Measurements from ENCODE around the gene ASCC3.
A peak's percentile ranks its signal among the peaks of the same experiment; 100 is the strongest.

The ASCC3 gene

GRCh38 chr6:100664274-100665040 lies 216.7 kb downstream of the ASCC3 start:
- Histone ChIP-seq H2BK120ac (ENCODE audit: low read depth, low read length) (no peak overlapping the region), H3K36me3 (ENCODE audit: control insufficient read depth, insufficient read depth, low read length) (no peaks in the 10 kb centered on the region), H3K27ac (ENCODE audit: low read depth, low read length) (no peak overlapping the region), H2BK5ac (ENCODE audit: low read length) (no peak overlapping the region), H3K4me1 (ENCODE audit: control insufficient read depth, low read depth, low read length) (no peaks in the 10 kb centered on the region), H3K56ac (ENCODE audit: low read length) (no peak overlapping the region), H4K5ac (ENCODE audit: low read length) (no peak overlapping the region), H3K4me3 (ENCODE audit: low read length) (no peak overlapping the region), H2BK15ac (replicated peaks; ENCODE audit: low read depth) (no peak overlapping the region), H2AK5ac (ENCODE audit: low read length) (no peak overlapping the region), H3K27me3 (ENCODE audit: insufficient read depth, low read length, poor library complexity) (no peaks in the 10 kb centered on the region), H3K9ac (ENCODE audit: low read length) (no peak overlapping the region), H3K18ac (ENCODE audit: low read length) (no peak overlapping the region), H3K79me2 (ENCODE audit: control insufficient read depth, insufficient read depth, low read length) (no peaks in the 10 kb centered on the region), H3K4me2 (ENCODE audit: low read length) (no peak overlapping the region), H3K4ac (ENCODE audit: low read depth, low read length) (no peak overlapping the region), H4K8ac (ENCODE audit: low read depth, low read length) (no peak overlapping the region), H3K23ac (ENCODE audit: low read length) (no peak overlapping the region), H3K79me1 (ENCODE audit: low read length) (no peaks in the 10 kb centered on the region)
- peak; percentile 17 for DNase-seq

- Histone ChIP-seq H3K79me2 (ENCODE audit: control insufficient read depth, insufficient read depth, low read length) (no peaks in the 10 kb centered on the region), H3K36me3 (ENCODE audit: control insufficient read depth, insufficient read depth, low read length) (no peaks in the 10 kb centered on the region), H3K27ac (ENCODE audit: low read depth, low read length) (no peak overlapping the region), H2BK5ac (ENCODE audit: low read length) (no peak overlapping the region), H2BK120ac (ENCODE audit: low read depth, low read length) (no peak overlapping the region), H3K4me2 (ENCODE audit: low read length) (no peak overlapping the region), H3K27me3 (ENCODE audit: insufficient read depth, low read length, poor library complexity) (no peaks in the 10 kb centered on the region), H3K4me1 (ENCODE audit: control insufficient read depth, low read depth, low read length) (no peaks in the 10 kb centered on the region), H3K4ac (ENCODE audit: low read depth, low read length) (no peak overlapping the region), H2BK15ac (replicated peaks; ENCODE audit: low read depth) (no peak overlapping the region), H4K8ac (ENCODE audit: low read depth, low read length) (no peak overlapping the region), H3K4me3 (ENCODE audit: low read length) (no peak overlapping the region), H3K9ac (ENCODE audit: low read length) (no peak overlapping the region), H3K18ac (ENCODE audit: low read length) (no peak overlapping the region), H3K56ac (ENCODE audit: low read length) (no peak overlapping the region), H3K23ac (ENCODE audit: low read length) (no peak overlapping the region), H4K5ac (ENCODE audit: low read length) (no peak overlapping the region), H3K79me1 (ENCODE audit: low read length) (no peaks in the 10 kb centered on the region), H2AK5ac (ENCODE audit: low read length) (no peak overlapping the region)
- no CpG with 5 or more reads among the region's 5 CpGs for WGBS (ENCODE audit: extremely low coverage, insufficient coverage, low lambda C conversion rate)
- peak; percentile 33 for DNase-seq
Measured at GRCh38 chr6:100663219-100663863, 217.8 kb downstream of the ASCC3 start.

GRCh38 chr6:100662264-100662663 lies 218.9 kb downstream of the ASCC3 start:
- no peaks in the 10 kb centered on the region for H3K27me3 ChIP-seq (ENCODE audit: insufficient read depth, low read length, poor library complexity)
- no peak overlapping the region for H3K4me3 ChIP-seq (ENCODE audit: low read length)
- no peaks in the 10 kb centered on the region for H3K79me1 ChIP-seq (ENCODE audit: low read length)
- no peak overlapping the region for H2BK5ac ChIP-seq (ENCODE audit: low read length)
- no peak overlapping the region for H3K23ac ChIP-seq (ENCODE audit: low read length)
- H3K4me2 ChIP-seq (ENCODE audit: low read length): no peak overlapping the region
- no peak overlapping the region for H3K9ac ChIP-seq (ENCODE audit: low read length)
- no peak overlapping the region for H3K4ac ChIP-seq (ENCODE audit: low read depth, low read length)
- no CpG with 5 or more reads among the region's 6 CpGs for WGBS (ENCODE audit: extremely low coverage, insufficient coverage, low lambda C conversion rate)
- no peaks in the 10 kb centered on the region for H3K4me1 ChIP-seq (ENCODE audit: control insufficient read depth, low read depth, low read length)
- no peak overlapping the region for H2AK5ac ChIP-seq (ENCODE audit: low read length)
- no peak for DNase-seq
- no peak overlapping the region for H4K8ac ChIP-seq (ENCODE audit: low read depth, low read length)
- H3K79me2 ChIP-seq (ENCODE audit: control insufficient read depth, insufficient read depth, low read length): no peaks in the 10 kb centered on the region
- H3K18ac ChIP-seq (ENCODE audit: low read length): no peak overlapping the region
- H2BK15ac ChIP-seq (replicated peaks; ENCODE audit: low read depth): no peak overlapping the region
- H2BK120ac ChIP-seq (ENCODE audit: low read depth, low read length): no peak overlapping the region
- no peak overlapping the region for H4K5ac ChIP-seq (ENCODE audit: low read length)
- H3K27ac ChIP-seq (ENCODE audit: low read depth, low read length): no peak overlapping the region
- H3K36me3 ChIP-seq (ENCODE audit: control insufficient read depth, insufficient read depth, low read length): no peaks in the 10 kb centered on the region
- H3K56ac ChIP-seq (ENCODE audit: low read length): no peak overlapping the region

DNA sequence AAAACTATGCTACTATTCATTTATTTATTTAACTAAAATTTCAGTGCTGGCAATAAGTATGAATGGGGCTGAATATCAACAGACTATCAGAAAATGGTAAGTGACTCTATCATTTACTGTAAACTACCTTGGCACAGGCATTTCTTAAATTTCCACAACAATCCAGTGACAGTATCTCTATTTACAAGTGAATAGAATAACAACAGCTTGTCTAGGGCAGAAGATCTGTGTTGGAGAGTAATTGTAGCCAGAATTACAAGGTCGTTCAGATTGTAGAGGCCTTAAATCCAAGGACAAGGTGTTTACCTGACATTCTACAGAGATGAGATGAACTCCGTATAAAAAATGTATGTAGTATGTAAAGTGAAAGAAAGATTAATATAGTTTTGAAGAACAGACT lies 222.6 kb downstream of the ASCC3 start:
- no peak overlapping the region for H3K23ac ChIP-seq (ENCODE audit: low read length)
- no peaks in the 10 kb centered on the region for H3K79me1 ChIP-seq (ENCODE audit: low read length)
- H2AK5ac ChIP-seq (ENCODE audit: low read length): no peak overlapping the region
- H2BK5ac ChIP-seq (ENCODE audit: low read length): no peak overlapping the region
- no peak overlapping the region for H2BK120ac ChIP-seq (ENCODE audit: low read depth, low read length)
- no peak overlapping the region for H3K56ac ChIP-seq (ENCODE audit: low read length)
- no peaks in the 10 kb centered on the region for H3K36me3 ChIP-seq (ENCODE audit: control insufficient read depth, insufficient read depth, low read length)
- no peak overlapping the region for H3K18ac ChIP-seq (ENCODE audit: low read length)
- no peak overlapping the region for H2BK15ac ChIP-seq (replicated peaks; ENCODE audit: low read depth)
- H3K9ac ChIP-seq (ENCODE audit: low read length): no peak overlapping the region
- no CpG with 5 or more reads among the region's 2 CpGs for WGBS (ENCODE audit: extremely low coverage, insufficient coverage, low lambda C conversion rate)
- H3K27ac ChIP-seq (ENCODE audit: low read depth, low read length): no peak overlapping the region
- no peak overlapping the region for H3K4me2 ChIP-seq (ENCODE audit: low read length)
- H3K4ac ChIP-seq (ENCODE audit: low read depth, low read length): no peak overlapping the region
- no peaks in the 10 kb centered on the region for H3K4me1 ChIP-seq (ENCODE audit: control insufficient read depth, low read depth, low read length)
- no peaks in the 10 kb centered on the region for H3K27me3 ChIP-seq (ENCODE audit: insufficient read depth, low read length, poor library complexity)
- no peak for DNase-seq
- H3K79me2 ChIP-seq (ENCODE audit: control insufficient read depth, insufficient read depth, low read length): no peaks in the 10 kb centered on the region
- H4K8ac ChIP-seq (ENCODE audit: low read depth, low read length): no peak overlapping the region
- H4K5ac ChIP-seq (ENCODE audit: low read length): no peak overlapping the region
- H3K4me3 ChIP-seq (ENCODE audit: low read length): no peak overlapping the region

DNA sequence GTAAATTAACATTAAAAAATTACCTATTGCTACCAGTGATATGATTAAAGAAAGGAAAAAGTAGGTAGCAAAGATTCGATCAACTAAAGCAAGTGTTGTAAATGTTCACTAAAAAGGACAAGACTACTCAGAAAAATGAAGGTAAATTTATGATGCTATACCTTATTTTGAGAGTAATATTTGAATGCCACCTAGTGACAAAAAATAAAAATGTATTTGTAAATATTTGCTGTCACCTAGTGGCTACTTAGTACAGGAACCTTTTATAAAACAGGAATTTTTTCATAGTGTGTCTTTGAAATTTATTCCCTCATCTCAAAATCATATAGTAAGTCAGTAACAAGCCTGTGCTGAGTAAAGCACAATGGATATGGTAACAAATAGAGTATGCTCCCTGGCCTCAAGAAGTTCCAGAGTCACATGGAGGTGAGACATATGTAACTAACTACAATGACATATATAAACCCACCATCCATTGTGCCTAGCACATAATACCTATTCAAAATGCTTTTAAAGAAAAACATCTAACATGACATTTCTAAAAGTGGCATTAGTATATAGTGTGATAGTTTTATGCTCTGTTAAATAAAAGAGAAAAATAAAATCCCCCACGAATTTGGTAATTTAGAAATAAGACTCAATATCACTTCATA lies 223.3 kb downstream of the ASCC3 start:
- no peak overlapping the region for H3K4me2 ChIP-seq (ENCODE audit: low read length)
- H3K4me1 ChIP-seq (ENCODE audit: control insufficient read depth, low read depth, low read length): no peaks in the 10 kb centered on the region
- H2AK5ac ChIP-seq (ENCODE audit: low read length): no peak overlapping the region
- H3K23ac ChIP-seq (ENCODE audit: low read length): no peak overlapping the region
- WGBS (ENCODE audit: extremely low coverage, insufficient coverage, low lambda C conversion rate): no CpG with 5 or more reads among the region's 2 CpGs
- H3K36me3 ChIP-seq (ENCODE audit: control insufficient read depth, insufficient read depth, low read length): no peaks in the 10 kb centered on the region
- no peak overlapping the region for H3K9ac ChIP-seq (ENCODE audit: low read length)
- DNase-seq: no peak
- no peak overlapping the region for H3K27ac ChIP-seq (ENCODE audit: low read depth, low read length)
- no peak overlapping the region for H3K4ac ChIP-seq (ENCODE audit: low read depth, low read length)
- H4K8ac ChIP-seq (ENCODE audit: low read depth, low read length): no peak overlapping the region
- H3K79me1 ChIP-seq (ENCODE audit: low read length): no peaks in the 10 kb centered on the region
- H3K18ac ChIP-seq (ENCODE audit: low read length): no peak overlapping the region
- no peaks in the 10 kb centered on the region for H3K27me3 ChIP-seq (ENCODE audit: insufficient read depth, low read length, poor library complexity)
- H3K56ac ChIP-seq (ENCODE audit: low read length): no peak overlapping the region
- H3K4me3 ChIP-seq (ENCODE audit: low read length): no peak overlapping the region
- H2BK5ac ChIP-seq (ENCODE audit: low read length): no peak overlapping the region
- no peak overlapping the region for H4K5ac ChIP-seq (ENCODE audit: low read length)
- H2BK120ac ChIP-seq (ENCODE audit: low read depth, low read length): no peak overlapping the region
- H3K79me2 ChIP-seq (ENCODE audit: control insufficient read depth, insufficient read depth, low read length): no peaks in the 10 kb centered on the region
- no peak overlapping the region for H2BK15ac ChIP-seq (replicated peaks; ENCODE audit: low read depth)
